ENCODE measurements around the gene PDE2A.
A peak's percentile ranks its signal among the peaks of the same experiment; 100 is the strongest.

Gene PDE2A

DNA sequence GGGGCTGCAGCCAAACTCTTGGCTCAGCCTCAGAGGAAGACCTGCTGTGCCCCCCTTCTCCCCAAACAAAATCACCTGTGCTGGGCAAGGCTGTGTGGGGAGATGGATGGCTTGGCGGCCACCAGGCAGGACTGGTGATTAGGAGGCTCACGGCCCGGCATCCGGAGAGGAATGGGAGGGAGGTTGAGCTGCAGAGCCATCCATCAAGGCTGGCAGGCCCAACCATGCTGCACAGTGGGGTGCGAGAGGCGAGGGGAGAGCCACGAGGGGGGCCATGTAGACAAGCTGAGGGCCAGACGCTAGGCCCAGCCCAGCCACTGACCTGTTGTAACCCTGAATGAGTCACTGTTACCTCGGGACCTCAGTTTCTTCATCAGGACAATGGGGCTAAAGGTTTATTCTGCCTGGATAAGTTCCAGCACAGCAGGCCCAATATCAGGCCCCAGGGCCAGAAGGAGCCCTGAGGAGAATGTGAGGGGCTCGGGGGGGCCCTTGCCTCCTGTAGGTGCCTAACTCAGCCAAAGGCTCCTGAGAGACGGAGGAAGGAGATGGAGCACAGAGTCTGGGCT is 18.2 kb downstream of the PDE2A start:
- no peak for DNase-seq

DNA sequence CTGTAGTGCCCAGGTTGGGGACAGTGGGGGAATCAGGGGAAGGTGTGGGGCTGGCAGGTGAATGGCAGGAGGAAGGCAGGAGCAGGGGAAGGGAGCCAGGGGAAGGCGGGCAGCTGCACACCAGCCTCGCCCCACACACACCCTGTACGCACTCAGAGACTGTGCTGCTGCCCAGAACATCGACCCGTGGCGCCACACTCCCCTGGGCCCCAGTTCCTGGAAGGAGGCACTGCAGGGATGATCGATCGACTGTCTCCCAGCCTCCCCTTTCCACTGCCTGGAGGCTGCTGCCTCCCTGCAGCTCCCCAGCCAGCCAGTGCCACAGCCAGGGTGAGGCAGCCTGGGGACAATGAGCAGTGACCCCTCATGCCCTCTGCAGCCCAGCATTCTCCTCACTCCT is 19.2 kb downstream of the PDE2A start:
- no peak for DNase-seq

DNA sequence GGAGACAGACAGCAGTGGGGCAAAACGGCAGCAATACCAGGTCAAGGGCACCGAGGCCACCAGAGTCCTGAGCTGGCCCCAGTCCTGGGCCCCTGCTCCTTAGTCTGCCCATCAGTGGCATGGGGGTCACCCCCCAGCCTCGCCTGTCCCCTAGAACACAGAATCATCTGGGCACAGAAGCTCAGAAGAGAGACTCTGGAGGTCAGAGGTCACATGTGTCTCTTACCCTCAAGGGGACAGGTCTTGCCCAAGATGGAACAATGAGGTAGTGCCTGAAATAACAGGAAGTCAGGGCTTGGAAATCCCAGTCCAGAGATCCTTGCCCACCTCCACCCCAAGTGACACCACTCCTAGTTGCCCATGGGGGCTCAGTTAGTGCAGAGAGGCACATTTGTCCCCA is 20.6 kb downstream of the PDE2A start:
- no peak for DNase-seq

DNA sequence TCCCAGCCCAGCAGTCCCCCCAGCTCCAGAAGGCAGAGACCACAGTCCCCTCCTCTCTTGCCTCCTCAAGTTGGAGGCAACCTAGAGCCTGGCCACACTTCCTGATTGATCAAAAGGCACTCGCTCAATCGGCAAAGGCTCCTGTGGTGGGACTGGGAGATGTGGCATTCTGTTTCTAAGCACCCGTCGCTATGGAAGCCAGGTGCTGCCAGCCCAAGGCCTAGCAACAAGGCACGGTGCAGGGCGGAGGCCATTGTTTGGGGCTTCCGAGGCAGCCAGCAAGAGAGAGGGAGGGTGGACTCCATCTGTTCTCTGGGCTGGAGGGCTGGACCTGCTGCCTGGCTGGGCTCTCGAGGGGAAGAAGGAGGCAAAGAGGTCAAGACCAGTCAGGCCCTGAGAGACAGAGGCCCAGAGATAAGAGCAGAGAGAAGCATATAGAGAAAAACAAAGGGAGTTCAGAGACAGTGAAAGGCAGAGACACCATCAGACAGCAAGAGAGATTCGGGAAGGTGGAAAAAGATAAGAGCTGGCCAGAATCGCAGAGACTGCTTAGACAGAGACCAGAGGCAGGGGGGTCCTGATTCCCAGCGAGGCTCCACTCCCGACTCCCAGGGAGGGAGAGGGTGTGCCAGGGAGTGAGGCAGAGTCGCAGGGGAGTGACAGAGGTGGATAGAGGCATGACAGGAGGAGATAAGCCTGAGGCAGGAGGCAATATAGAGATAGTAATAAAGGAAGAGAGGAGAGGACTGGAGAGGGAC is 21.2 kb downstream of the PDE2A start:
- DNase-seq = no peak

DNA sequence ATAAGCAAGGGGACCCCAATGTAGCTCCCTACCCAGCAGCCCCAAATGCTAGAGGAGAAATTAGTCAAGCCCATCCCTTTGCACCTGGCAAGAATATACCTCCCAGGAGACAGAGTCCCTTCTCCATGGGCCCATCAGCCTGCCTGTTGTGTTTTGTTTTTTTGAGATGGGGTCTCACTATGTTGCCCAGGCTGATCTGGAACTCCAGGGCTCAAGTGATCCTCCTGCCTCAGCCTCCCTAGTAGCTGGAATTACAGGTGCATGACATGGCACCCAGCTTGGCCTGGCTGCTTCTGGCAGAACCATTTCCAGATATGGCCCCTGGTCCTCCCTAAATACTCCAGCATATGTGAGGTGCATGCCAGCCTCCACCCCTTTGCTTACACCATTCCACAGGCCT is 22.1 kb downstream of the PDE2A start:
- DNase-seq = no peak

DNA sequence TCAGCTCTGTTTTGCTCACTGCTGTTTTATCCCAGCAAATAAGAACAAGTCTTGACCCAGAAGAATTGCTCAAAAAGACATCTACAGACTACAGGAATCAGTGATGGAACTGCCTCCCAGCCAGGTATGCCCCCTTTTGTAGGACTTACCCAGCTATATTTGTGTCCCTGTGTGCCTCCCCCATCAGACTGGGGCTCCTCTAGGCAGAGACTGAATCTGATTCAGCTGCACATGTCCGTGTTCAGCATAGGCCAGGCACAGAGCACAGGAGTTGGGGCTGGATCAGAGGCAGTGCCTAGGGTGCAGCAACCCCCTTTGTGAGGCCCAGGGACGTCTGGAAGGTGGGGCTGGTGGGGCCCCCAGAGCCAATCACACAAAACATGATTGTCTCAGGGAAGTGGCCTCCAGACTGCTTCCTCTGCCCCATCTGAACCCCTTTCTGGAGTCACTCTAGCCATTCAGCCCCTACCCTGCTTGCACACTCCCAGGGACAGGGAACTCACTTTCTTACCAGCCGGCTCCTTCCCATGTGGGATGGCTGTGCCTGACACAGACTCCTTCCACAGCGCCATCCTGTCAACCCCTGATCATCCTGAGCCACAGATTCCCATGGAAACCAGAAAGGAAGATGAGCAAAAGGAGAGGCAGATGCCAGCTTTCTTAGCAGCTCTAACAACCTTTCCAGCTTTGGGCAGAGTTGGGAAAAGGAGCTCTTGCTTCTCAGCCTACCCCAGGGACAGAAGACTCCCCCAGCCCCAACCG is 24.8 kb downstream of the PDE2A start:
- DNase-seq = no peak

DNA sequence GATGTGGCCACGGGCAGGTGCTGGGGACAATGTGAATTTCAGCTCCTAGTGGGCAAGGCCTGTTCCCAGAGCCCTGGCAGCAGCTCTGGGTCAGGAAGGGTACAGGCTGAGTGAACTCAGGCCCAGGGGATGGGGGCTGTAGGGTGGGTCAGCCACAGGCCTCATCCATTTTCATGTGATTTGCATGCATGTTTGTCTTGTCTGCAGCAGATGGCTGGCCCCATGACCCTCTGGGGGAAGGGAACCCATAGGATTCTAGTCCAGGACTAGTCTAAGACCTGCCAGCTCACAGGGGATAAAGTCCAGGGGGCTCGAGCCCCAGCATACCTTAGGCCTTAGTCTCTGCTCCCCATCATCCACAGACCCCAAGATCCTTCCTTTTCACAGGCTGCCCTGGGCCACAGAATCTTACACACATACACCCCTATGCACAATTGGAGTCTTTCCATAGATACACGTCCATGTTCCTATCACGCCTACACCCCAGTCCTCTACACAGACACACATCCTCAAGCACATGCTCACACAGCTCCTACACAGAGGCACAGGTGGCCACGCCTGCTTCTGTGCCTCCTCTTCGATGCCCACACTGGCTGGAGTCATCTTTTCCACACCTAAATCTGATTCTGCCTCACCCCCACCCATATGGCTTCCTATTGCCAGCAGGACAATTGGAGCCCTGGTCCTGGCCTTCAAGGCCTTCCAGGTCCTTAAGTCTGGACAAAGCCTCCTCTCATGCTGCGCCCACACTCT is 25.7 kb downstream of the PDE2A start:
- DNase-seq = no peak

DNA sequence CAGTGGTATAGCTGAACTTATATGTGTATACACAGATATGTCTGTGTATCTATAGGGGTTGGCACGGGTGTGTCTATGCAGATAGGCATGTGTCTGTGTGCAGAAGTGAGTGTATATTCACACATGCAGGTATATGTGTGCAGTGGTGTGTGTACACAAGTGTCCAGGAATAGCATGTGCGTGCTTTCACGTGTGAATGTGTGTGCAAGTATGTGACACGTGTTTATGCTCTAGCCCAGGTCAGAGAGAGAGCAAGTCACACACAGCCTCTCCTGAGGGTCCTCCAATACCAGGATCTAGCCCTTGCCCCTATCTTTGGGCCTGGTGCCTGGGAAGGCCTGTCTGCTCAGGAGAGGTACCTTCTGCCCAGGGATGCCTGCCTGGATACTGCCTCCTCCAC is 26.3 kb downstream of the PDE2A start:
- no peak for DNase-seq

DNA sequence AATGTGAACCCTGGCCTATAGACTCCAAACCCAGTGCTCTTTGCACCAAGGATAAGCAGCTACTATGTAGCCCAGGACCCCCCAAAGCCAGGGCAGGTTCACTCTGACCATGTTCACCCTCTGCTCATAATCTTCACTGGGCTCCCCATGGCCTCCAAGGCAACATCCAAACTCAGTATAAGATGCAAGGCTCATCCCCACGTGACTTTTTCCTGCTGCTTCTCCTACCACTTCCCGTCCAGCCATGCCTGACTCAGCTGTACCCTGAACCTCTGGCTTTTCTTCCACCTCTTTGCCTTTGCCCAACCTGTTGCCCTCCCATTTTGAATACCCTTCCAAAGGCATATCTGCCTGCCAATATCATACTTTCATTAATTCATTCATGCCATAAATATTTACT is 27.8 kb downstream of the PDE2A start:
- no peak for DNase-seq

DNA sequence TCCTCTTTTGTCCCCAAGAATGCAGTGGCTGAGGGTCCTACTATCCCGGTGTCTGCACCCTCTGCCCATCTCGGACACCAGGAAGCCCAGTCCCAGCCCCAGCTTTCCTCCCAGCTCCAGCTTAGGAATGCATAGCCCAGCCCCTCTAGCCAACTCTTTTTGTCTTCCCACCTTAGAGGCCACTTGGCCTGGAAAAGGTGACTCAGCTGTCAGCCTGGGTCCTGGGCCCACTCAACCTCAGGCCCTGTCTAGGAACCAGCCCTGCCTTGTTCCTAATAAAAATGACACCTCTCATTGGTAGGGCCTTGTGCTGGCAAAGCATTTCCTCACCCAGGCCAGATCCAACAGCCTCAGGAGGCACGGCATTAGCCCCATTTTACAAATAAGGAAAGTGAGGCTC is 28.2 kb downstream of the PDE2A start:
- DNase-seq = no peak

DNA sequence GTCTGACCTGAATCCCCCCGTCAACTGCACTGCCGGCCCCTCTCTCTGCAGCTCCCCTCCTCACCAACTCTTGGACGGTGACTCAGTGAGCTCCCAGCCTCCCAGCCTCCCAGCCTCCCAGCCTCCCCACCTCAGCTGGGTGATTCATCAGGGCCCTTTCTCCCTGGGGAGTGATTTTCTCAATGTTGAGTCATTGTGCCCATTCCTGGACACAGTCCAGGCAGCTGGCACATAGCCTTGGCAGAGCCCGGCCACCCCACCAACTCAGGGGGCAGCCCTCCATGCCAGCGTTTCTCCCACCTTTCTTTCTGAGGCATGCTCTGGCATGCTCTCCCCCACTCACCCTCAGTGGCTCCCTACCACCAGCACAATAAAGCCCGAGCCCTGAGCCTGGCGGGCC is 30.7 kb downstream of the PDE2A start:
- no peak for DNase-seq

DNA sequence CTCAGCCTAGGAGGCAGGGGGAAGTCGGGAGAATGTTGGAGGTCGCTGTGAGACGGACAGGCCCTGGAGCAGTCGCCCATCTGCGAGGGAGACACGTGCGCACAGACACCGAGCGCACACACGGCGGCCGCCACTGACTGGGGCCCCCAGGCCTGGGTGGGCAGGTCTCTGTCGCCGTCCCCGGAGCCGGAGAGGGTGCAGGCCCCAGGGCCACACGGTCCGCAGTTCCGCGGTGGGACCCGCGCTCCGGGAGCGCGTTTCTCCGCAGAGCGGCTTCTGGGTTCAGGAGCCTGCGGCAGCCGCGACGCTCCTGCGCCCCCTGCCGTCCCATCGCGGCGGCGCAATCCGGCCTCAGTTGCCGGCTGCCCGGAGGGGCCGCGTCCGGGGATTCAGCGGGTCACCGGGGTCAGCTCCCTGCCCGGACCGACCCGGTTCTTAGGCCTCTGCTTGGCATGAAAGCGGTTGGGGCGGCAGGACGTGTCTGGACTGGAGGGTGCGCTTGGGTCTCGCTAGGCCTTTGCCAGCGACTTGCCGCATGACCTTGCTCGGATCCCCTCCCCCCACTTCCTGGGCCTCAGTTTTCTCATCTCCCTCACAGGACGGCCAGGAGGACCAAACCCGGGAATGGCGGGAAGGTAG is 31.2 kb downstream of the PDE2A start:
- peak; percentile 70 for DNase-seq

DNA sequence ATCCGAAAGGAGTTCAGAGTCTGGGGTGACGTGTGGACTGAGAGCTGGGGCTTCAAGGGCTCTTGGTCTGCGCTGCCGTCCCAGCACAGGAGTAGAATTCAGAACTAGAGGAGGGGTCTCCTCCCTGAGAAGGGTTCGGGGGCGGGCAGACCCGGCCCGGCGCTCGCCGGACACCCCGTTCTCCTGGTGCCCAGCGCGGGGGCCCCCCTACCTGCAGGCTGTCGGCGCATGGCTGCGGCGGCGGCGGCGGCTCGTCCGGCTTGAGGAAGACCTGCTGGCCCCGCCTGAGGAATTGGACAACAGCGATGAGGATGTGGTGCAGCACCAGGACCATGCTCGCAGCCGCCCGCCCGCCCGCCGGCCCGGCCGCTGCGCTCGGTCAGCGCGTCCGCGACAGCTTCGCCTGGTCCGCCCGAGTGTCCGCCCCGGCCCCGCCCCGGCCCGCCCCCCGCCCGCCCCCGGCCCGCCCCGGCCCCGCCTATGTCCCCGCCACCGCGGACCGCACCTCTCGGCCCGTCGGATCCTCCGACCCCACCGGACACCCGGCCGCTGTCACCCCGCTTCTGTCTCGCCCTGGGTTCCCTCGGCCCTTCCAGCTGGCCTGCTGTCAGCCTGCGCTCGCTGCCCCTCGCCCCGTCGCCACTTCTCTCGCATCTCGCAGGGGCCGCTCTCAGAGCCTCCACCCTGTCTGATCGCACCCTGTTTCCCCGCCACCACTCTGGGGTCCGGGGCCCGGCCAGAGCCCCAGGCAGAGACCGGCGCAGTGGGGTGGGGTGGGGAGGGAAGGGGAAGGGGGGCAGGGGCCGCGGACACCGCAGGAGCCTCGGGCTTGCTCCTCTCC is 32.0 kb downstream of the PDE2A start:
- DNase-seq = peak; percentile 10

DNA sequence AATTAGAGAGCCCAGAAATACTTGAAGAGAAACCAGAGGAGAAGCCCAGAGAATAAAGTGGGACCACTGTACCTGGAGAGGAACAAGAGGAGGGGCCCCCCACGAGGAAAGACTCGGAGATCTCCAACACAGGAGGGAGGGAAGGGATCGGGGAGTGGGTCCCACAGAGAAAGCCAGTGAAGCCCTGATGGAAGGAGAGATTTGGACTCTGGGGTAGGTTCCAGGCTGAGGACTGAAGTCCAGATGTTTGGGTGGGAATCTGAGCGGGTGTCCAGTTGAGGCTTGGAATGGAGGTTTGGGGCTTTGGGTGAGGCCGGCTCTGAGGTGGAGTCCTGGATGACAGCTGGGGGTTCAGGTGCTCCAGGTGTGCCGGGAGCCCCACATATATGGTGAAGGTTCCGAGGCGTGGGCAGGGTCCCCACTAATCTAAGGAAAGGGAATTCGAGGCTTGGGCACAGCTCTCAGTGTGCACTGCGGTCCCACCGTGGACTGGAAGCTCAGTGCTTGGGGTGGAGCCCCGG is 32.6 kb downstream of the PDE2A start:
- peak; percentile 4 for DNase-seq

DNA sequence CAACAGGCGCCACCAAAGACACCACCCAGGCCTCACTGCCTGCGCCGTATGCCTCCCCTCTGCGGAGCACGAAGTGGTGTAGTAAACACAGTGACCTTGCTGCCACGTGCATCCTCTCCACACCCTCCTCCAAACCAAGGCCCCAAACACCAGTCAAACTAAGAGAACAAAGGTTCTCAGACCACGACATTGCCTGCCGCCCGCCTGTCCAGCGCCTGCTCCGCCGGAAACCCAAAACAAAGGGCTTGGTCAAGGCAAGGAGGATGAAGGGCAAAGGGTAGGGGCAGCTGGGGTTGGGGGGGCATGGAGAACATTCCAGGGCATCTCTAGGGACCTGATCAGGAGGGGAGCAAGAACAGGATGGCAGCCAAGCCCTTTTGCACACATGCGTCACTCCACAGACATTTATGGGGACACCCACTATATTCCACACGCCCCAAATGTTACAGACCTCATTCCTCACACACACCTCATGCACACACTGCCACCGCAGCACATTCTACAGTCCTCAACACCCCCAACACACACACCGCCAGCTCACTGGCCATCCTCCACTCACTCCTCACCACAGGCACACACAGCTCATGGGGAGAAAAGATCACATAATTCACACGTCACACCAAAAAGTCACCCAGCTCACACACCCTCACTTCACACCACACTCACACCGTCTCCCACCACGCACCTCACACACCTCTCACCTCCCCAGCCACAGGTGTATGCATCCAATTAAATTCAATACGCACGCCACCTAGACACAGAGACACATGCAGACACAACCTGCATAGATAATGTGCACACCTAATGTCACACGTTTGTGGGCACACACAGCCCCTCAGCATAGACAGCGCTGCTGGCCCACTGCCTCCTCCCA is 34.5 kb downstream of the PDE2A start:
- no peak for DNase-seq

DNA sequence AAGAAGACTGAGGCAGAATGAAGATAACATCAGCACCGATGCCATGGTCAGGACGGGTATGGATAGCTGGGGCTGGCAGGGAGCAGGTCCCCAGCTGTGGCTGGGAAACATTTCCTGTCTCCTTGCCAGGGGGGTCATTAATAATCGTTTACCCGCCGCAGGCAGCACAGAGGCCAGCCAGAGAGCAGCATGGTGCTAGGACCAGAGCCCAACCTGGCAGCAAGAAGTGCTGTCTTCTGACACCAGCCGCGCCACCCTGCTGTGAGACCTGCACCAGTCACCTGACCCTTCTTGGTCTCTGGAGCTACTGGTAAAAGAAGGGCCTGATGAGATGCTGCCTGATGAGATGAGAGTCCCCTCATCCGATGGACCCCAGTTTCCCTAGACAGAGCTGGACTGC is 36.3 kb downstream of the PDE2A start:
- DNase-seq = no peak

DNA sequence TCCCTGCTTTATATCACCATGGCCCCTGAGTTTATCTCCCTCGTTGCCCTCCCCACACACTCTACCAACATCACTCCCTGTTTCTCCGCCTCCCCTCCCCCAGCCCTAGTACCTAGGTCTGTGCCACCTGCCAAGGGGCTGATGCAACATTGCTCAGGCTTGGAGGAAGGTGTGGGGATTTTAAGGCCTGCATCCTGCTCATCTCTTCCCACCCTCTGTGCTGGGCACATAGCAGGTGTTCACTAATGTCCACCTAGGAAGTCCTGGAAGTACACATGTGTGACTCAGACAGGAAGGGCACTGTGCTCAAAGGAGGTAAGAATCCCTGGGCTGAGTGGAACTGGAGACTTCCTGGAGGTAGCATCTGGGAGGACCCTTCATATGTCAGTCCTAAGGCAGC is 37.0 kb downstream of the PDE2A start:
- DNase-seq = no peak

DNA sequence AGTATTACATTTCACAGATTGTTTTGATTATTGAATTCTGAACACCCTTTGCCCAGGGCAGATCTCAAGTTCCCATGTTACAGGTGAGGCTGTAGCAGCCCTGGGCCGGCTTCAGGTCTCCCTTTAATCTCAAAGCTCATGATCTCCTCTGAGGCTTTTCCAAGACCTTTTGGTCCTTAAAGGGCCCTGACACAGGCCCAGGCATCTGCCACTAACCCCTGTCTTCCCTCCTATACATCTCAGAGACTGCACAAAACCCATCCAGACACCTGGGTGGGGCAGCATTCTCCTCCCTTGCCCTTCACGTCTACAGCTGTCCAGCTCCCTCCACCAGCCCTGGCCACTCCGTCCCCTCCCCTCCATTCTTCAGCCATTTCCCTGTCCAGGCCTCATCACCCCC is 37.8 kb downstream of the PDE2A start:
- DNase-seq = no peak

DNA sequence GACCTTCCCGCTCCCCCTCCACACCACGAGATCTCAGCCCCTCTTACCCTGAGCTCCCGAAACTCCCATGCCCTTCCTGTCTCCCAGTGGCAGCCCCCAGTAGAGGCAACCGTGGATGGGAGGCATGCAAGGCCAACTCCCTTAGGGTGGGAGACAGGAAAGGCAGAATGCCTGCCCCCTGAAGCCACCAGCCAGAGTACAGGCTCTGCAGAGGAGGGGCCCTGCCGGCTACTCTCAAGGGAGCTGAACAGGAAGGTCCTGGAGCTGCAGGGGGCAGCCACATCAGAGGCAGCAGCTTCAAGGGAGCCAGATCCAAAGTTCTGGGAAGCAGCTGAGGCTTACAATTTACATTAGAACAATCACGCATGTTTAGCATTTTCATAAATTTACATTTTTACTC is 38.3 kb downstream of the PDE2A start:
- no peak for DNase-seq

DNA sequence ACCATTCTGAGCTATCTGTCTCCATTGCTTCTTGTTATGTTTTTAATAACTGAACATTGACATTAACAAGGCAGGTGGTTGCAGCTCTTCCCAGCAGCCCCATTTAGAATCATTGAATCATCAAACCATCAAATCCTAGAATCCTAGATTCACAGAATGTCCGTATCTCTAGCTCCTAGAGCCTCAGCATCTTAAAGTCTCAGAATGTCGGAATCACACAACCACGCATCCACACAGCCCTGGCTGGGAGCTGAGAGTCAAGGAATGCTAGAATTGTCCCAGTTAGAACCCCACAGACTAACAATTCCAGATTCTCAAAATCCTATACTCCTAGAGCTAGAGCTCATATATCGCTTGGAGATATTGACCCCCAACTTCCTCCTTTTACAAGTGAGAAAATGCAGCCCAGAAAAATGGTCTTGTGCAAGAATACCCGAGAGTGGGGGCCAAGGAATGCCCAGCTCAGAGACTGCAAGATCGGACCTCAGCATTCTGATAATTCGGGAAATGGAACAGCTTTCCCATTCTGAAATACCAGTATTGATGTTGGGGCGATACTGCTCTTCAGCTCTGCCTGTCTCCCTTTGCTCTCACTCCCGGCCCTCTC is 38.8 kb downstream of the PDE2A start:
- DNase-seq = no peak

Data from CD4-positive, alpha-beta T cell treated with Interleukin-6 for 4 hours (primary cell).